ENCODE measurements around the gene ALK.
"Not testable (repeated sequence)": the region's sequence is repeated elsewhere in the genome, so short reads cannot be mapped to it uniquely, and the experiment has no call there.

Gene ALK

DNA sequence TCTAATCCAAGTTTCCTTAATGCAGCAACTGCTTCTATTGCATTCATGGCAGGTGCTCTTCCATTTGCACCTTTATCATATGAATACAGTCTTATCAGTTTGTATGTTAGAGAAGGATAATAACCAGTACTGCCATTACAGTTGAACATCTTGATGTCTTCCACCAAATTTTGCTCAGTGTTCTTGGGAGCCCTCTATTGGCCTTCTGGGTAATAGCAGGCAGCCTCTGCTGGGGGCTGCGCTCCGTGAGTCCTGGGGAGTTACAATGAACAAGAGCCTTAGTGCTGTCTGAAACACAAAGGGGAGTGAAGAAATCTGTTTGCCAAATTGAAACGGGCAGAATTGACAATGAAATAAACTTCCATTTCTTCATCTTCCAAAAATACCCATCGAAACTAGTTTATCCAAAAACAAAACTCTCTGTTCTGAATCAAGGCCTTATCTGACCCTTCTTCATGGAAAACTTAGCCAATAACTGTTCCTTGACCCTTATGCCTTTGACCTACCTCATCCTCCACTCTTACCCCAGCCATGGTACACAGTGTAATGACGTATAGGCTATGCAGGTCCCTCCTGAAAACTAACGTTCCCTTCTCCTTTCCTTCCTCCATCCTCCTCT is 79.9 kb downstream of the ALK start:
- peak; percentile 26 for DNase-seq (ENCODE audit: low read depth)

DNA sequence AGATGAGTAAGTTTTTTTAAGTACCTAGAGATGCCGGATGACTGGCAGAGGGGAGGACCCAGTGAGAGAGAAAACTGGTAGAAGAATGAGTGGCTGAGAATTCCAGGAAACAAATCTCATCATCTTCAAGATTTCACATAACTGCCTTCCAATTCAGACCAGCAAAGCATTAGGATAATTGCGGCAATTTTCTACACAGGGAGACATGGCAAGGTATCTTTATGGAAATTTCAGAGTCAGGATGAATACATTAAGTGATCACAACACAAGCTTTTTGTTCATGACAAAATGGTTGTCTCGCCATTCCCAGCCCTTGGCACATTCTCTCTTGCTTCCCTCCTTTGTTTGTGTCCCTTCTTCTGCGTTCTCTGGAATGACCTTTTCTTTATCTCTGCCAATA is 82.1 kb downstream of the ALK start:
- no peak for DNase-seq (ENCODE audit: low read depth)

- DNase-seq (ENCODE audit: low read depth), result no peak
Observed at GRCh38 chr2:29837925-29838324, 83.5 kb downstream of the ALK start.

GRCh38 chr2:29834624-29835023 is 86.8 kb downstream of the ALK start:
- DNase-seq (ENCODE audit: low read depth), result peak; percentile 19

DNA sequence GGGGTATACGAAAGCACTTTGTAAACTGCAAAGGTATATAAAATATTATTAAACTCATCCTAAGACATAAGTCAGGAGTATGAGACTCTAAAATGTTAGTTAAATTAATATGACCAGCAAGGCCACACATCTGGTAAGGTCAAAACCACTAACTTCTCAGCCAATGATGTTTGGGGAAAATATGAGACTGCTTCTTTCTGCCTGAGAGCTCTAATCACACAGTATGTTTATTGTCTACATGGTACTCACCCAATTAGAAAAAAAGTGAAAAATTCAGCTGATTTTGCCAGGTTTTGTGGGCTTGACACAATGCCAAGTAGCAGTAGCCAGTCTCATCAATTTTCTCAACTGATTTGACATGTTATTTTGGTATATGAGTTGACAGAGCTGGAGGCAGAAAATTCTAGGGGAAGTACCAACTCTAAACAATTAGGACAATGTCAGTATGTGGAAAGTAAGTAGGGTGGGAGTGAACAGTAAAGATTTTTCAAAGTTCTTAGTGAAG is 87.3 kb downstream of the ALK start:
- no peak for DNase-seq (ENCODE audit: low read depth)

DNA sequence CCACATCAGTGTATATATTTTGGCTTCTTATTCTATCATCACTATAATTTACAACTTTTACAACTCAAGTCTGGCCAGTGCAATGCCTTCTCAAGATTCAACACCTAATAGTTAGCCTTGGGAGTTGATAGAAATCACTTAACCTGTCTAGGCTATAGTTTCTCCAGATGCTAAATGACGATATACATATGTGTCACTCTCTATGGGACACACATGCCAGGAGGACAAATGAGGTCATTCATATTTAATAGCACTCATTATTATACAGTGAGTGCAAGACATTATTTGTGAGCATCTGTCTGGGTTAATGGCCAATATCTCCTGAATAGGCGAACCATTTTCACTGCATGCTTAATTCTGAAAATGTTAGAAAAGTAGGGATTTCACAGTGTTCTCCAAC is 89.8 kb downstream of the ALK start:
- DNase-seq (ENCODE audit: low read depth), result no peak

- no peak for DNase-seq (ENCODE audit: low read depth)
Observed at GRCh38 chr2:29829841-29830240, 91.5 kb downstream of the ALK start.

- DNase-seq (ENCODE audit: low read depth), result not testable (repeated sequence)
Observed at GRCh38 chr2:29824145-29824544, 97.2 kb downstream of the ALK start.

- DNase-seq (ENCODE audit: low read depth), result no peak
Observed at GRCh38 chr2:29821591-29821990, 99.8 kb downstream of the ALK start.

DNA sequence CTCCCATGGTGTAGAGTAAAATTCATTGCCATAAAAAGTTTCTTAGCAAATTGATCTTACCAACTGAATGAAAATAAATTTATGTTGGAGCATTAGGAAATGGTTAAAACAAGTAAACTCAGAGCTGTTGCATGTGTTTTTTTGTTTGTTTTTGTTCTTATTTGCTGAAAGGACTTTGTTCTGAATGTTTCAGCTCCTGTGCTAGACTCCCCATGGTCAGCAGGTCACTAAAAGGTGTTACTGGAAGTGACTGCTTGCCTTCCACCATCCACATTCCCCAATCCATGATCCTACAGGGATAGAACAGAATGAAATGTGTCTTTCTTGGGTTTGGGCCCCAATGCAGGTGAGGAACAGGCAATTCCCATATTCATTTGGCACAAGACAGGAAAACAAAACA is 101.8 kb downstream of the ALK start:
- no peak for DNase-seq (ENCODE audit: low read depth)

- DNase-seq (ENCODE audit: low read depth), result no peak
Observed at GRCh38 chr2:29817801-29818680, 103.3 kb downstream of the ALK start.

DNA sequence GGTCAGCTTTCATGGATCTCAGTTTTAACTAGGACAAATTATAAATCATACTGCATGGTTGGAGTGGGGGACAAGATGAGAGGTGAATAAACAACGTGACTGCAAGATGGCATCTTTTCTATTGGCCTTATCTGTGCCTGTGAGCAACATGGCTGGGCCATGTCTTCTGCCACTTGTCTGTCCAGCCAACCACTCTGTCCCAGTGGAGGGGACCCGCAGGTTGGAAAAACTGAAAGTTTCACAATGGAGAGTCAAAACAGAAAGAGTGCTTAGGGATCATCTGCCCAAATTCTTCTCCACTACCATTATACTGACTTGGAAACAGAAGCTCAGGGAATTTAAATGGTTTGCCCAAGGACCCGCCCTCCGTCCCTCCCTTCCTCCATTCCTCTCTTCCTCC is 104.1 kb downstream of the ALK start:
- no peak for DNase-seq (ENCODE audit: low read depth)

DNA sequence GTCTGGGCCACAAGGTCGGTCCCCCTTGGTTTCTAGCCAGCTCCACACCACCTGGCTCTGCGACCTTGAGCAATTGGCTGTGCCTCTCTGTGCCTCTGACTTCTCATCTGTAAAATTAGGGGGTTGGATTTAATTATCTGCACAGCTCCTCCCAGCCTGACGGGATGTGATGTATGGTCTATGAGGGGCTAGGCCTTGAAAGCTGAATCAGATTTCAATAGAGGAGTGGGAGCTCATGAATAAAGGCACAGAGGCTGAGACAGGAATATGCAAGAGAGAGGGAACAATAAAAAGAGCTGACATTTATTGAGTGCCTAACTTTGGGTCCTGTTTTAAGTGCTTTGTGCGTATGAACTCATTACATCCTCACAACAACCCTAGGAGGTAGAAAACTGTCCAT is 104.7 kb downstream of the ALK start:
- DNase-seq (ENCODE audit: low read depth), result no peak

DNA sequence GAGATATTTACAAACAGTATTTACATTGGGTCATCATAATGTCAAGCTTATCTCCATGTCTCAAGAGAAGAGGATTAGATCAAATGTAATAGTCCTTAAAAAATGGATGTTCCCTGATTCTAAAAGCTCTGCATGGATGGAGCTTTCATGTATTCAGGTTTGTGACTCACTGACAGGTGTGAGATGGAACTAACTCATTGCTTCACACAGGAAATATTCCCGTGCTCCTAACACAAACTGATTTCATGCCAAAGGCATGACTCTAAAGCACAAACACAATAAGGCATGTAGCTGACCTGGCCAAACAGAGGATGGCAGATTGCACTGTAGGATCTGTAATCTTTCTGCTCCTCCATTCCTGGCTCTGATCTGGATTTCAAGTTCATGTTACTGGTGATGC is 110.0 kb downstream of the ALK start:
- peak; percentile 8 for DNase-seq (ENCODE audit: low read depth)

GRCh38 chr2:29810956-29811355 is 110.4 kb downstream of the ALK start:
- DNase-seq (ENCODE audit: low read depth), result peak; percentile 26

GRCh38 chr2:29808321-29808720 is 113.1 kb downstream of the ALK start:
- no peak for DNase-seq (ENCODE audit: low read depth)

- no peak for DNase-seq (ENCODE audit: low read depth)
Observed at GRCh38 chr2:29807082-29807481, 114.3 kb downstream of the ALK start.

DNA sequence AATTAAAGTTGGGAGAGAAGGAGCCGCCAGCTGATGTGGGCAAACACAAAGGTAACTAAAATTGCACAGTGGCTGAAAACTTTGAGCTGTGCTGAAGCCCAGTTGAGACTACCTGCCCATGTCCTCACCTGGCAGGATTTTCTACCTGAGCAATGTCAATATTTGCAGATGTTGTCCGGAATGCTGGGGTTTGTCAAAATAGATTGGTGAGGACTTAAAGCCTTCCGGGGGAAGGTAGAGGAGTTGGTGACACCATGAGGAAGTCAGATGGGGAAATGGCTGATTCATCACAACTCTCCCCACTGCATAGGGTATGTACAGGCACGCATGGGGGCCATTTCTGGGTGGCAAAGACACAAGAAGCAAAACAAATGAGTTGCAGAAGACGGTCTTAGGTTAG is 114.9 kb downstream of the ALK start:
- DNase-seq (ENCODE audit: low read depth), result no peak

GRCh38 chr2:29804671-29805070 is 116.7 kb downstream of the ALK start:
- no peak for DNase-seq (ENCODE audit: low read depth)

DNA sequence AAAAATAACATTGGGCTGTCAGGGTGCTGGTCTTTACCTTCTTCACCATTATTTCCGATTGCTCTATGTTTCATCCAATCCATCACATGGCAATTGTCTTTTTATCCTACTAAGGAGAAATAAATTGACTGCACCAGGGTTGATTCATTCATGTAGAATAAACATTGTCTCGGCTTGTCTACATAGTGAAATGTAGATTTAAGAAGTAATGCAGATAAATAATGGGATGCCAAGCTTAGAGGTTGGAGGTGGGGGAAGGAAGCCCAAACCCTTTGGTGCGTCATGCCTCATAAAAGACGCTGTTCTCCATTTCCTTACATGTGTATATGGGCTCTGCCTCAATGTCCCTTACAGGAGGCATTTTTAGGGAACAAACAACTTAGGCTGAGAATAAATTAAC is 117.8 kb downstream of the ALK start:
- no peak for DNase-seq (ENCODE audit: low read depth)

DNA sequence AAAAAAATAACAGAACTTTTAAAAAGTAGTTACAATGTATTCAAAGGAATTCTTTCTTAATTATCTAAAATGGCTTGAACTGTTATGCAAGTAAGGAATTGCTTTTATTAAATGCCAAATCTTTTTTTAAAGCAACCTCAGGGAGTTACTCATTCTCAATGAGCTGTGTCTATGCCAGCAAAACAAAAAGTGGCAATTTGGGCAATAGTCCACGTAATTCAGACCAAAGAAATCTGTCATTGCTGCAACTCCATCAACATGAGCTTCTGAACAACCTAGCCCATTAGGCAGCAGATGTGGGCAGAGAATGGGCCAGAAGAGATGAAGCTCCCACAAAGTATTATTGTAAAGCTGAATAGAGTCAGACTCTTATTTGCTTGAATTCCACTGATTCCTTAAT is 118.4 kb downstream of the ALK start:
- DNase-seq (ENCODE audit: low read depth), result no peak

DNA sequence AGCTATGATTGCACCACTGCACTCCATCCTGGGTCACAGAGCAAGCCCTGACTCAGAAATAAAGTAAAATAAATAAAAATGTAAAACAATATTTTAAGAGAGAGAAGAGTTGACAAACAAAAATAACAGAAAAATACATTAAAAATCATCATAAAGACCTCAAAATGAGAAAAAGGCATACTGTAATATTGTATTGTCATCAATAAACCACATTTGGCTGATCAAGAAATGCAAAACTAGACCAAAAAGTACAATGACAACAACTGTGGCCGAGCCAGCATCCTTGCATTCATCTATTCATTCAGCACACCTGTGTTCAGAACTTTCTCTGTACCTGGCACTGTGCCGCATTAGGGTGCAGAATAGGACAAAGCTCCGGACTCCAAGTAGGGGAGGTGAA is 121.8 kb downstream of the ALK start:
- DNase-seq (ENCODE audit: low read depth), result no peak

- DNase-seq (ENCODE audit: low read depth), result no peak
Observed at GRCh38 chr2:29797916-29798315, 123.5 kb downstream of the ALK start.

GRCh38 chr2:29796446-29796845 is 124.9 kb downstream of the ALK start:
- no peak for DNase-seq (ENCODE audit: low read depth)
